Right lobe of liver (tissue), 4 donors: Measurements from ENCODE around the gene KRTAP2-3.

Experiments used
- POLR2A ChIP-seq: fragments of 450-650 bp; IDR thresholded peaks from one replicate; pipeline ENCODE4 v1.6.1; 2017; ENCODE audit warnings: antibody characterized with exemption, mild to moderate bottlenecking
- TF ChIP-seq, protein P1 (sequence below), 4 donors: fragments of 200-600 bp in 3 of 4; fragments of 450-650 bp in 1 of 4; IDR thresholded peaks; one replicate each; pipeline versions ENCODE4 v1.5.1 to v1.8.0; 2016 to 2022; ENCODE audit warnings: antibody characterized with exemption in 4 of 4, mild to moderate bottlenecking in 2 of 4
- donor health status: DM: no; HTN: no; CAD: no.
- donor health status: DM: no; HTN: no; CAD: no.
- donor health status: DM: no; HTN: yes; CAD: no.

DNA sequence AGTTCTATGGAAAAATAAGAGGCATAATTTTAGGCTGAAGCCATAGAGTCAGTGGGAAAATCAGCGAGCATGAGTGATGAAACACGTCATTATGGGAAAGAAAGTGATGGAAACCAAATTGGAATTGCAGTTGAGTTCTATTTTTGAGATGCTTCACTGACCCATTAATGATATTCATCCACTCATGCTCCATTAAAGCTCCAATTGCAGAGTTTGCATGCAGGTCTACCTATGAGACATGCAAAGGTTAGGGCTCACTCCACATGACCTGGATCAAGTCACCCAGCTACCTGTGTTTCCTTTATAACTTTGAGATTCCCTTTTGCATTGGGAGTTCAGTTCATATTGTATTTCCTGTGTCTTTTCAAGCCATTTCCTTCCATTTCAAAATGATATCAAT is 13.8 kb upstream of the KRTAP2-3 start:
- TF ChIP-seq, protein P1, sequence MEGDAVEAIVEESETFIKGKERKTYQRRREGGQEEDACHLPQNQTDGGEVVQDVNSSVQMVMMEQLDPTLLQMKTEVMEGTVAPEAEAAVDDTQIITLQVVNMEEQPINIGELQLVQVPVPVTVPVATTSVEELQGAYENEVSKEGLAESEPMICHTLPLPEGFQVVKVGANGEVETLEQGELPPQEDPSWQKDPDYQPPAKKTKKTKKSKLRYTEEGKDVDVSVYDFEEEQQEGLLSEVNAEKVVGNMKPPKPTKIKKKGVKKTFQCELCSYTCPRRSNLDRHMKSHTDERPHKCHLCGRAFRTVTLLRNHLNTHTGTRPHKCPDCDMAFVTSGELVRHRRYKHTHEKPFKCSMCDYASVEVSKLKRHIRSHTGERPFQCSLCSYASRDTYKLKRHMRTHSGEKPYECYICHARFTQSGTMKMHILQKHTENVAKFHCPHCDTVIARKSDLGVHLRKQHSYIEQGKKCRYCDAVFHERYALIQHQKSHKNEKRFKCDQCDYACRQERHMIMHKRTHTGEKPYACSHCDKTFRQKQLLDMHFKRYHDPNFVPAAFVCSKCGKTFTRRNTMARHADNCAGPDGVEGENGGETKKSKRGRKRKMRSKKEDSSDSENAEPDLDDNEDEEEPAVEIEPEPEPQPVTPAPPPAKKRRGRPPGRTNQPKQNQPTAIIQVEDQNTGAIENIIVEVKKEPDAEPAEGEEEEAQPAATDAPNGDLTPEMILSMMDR (IDR thresholded peaks at IDR 0.05) = no peak
- no peak for TF ChIP-seq POLR2A
